Smooth muscle cell (in vitro differentiated cells): Measurements from ENCODE around the gene FAM227A. TPM values are rescaled to one million over a fixed set of nuclear protein-coding genes. Genes with fewer than 3 reads are reported as not detected.

Experiments used
- DNase-seq: peaks from one replicate; lab custom pipeline; 2025; ENCODE audit not compliant: unreplicated experiment; lab: John Stamatoyannopoulos, UW
- H2AFZ ChIP-seq: fragments of 200-600 bp; sonication (generic); 2 replicates; pipeline ENCODE4 v1.6.0; 2016; ENCODE audit warnings: antibody characterized with exemption, low read depth, mild to moderate bottlenecking
- H3F3A ChIP-seq: fragments of 200-600 bp; sonication (generic); 2 replicates; pipeline ENCODE4 v1.6.0; 2017; ENCODE audit warnings: antibody characterized with exemption, low read depth
- H3K27ac ChIP-seq: fragments of 200-600 bp; sonication (generic); 2 replicates; pipeline ENCODE4 v1.5.1; 2016; ENCODE audit warnings: low read depth, mild to moderate bottlenecking
- H3K27me3 ChIP-seq: fragments of 200-600 bp; sonication (generic); 2 replicates; pipeline ENCODE4 v1.6.1; 2016; ENCODE audit warnings: low read depth, mild to moderate bottlenecking
- H3K36me3 ChIP-seq: fragments of 200-600 bp; sonication (generic); 2 replicates; pipeline ENCODE4 v1.5.1; 2016; ENCODE audit warnings: low read depth
- H3K4me1 ChIP-seq: fragments of 200-600 bp; sonication (generic); 2 replicates; pipeline ENCODE4 v1.5.1; 2016; ENCODE audit warnings: low read depth
- H3K4me2 ChIP-seq: fragments of 200-600 bp; sonication (generic); 2 replicates; pipeline ENCODE4 v1.6.0; 2016; ENCODE audit warnings: mild to moderate bottlenecking
- H3K4me3 ChIP-seq: fragments of 200-600 bp; sonication (generic); 2 replicates; pipeline ENCODE4 v1.5.1; 2016; ENCODE audit warnings: mild to moderate bottlenecking
- H3K79me2 ChIP-seq: fragments of 200-600 bp; sonication (generic); 2 replicates; pipeline ENCODE4 v1.6.0; 2016; ENCODE audit warnings: low read depth, mild to moderate bottlenecking
- H3K9ac ChIP-seq: fragments of 200-600 bp; sonication (generic); 2 replicates; pipeline ENCODE4 v1.6.0; 2016; ENCODE audit warnings: low read depth
- H3K9me3 ChIP-seq: fragments of 200-600 bp; sonication (generic); replicated peaks from 2 replicates; pipeline ENCODE4 v1.5.1; 2016; ENCODE audit warnings: low read depth
- H4K20me1 ChIP-seq: fragments of 200-600 bp; sonication (generic); 2 replicates; pipeline ENCODE4 v1.6.0; 2016; ENCODE audit warnings: low read depth
- WGBS: methylation state at CpG from one replicate; pipeline ENCODE4 v1.1.7; 2016; ENCODE audit warnings: low lambda C conversion rate; 5-methylcytosine and 5-hydroxymethylcytosine counted together
- polyA plus RNA-seq: library from polyadenylated mRNA; unstranded; fragments of >200 nt; fragmentation: Nextera tagmentation; extraction: Ambion mirVana; gene quantifications from 2 replicates; pipeline ENCODE4 v1.2.1, GENCODE V29; 2016
- total RNA-seq: library from RNA; depleted of rRNA; stranded (reverse); fragments of >200 nt; gene quantifications from 2 replicates; pipeline ENCODE4 v1.2.3, GENCODE V29; 2014
- TF ChIP-seq, protein P1 (sequence below): fragments of 200-600 bp; sonication (generic); IDR thresholded peaks from 2 replicates; pipeline ENCODE4 v1.5.1; 2017; ENCODE audit warnings: borderline replicate concordance, mild to moderate bottlenecking, antibody characterized with exemption; ENCODE audit not compliant: insufficient read depth, poor library complexity, severe bottlenecking

Gene FAM227A
- total and polyA plus RNA-seq, 2 experiments from 2014 or later, result 1.5 to 4.9 TPM

- no peak overlapping the region for H3K27ac ChIP-seq
- no peaks in the 10 kb centered on the region for H3K9me3 ChIP-seq
- TF ChIP-seq, protein P1, sequence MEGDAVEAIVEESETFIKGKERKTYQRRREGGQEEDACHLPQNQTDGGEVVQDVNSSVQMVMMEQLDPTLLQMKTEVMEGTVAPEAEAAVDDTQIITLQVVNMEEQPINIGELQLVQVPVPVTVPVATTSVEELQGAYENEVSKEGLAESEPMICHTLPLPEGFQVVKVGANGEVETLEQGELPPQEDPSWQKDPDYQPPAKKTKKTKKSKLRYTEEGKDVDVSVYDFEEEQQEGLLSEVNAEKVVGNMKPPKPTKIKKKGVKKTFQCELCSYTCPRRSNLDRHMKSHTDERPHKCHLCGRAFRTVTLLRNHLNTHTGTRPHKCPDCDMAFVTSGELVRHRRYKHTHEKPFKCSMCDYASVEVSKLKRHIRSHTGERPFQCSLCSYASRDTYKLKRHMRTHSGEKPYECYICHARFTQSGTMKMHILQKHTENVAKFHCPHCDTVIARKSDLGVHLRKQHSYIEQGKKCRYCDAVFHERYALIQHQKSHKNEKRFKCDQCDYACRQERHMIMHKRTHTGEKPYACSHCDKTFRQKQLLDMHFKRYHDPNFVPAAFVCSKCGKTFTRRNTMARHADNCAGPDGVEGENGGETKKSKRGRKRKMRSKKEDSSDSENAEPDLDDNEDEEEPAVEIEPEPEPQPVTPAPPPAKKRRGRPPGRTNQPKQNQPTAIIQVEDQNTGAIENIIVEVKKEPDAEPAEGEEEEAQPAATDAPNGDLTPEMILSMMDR, result no peak
- no peaks in the 10 kb centered on the region for H4K20me1 ChIP-seq
- WGBS, result 73% methylated on average over 3 of the region's 3 CpGs
- no peak overlapping the region for H2AFZ ChIP-seq
- no peak overlapping the region for H3K9ac ChIP-seq
- no peaks in the 10 kb centered on the region for H3K79me2 ChIP-seq
- H3K4me1 ChIP-seq, result no peaks in the 10 kb centered on the region
- no peak overlapping the region for H3K4me3 ChIP-seq
- H3K4me2 ChIP-seq, result no peak overlapping the region
- DNase-seq, result no peak
- no peaks in the 10 kb centered on the region for H3F3A ChIP-seq
- no peaks in the 10 kb centered on the region for H3K36me3 ChIP-seq
- H3K27me3 ChIP-seq, result no peaks in the 10 kb centered on the region
Observed at GRCh38 chr22:38638728-38639127, 17.5 kb downstream of the FAM227A start.

GRCh38 chr22:38638216-38638615, 18.0 kb downstream of the FAM227A start:
- no peak for DNase-seq
- WGBS, result 94% methylated on average over 2 of the region's 2 CpGs

GRCh38 chr22:38632528-38632927, 23.7 kb downstream of the FAM227A start:
- no peaks in the 10 kb centered on the region for H3K4me1 ChIP-seq
- no peaks in the 10 kb centered on the region for H4K20me1 ChIP-seq
- no peaks in the 10 kb centered on the region for H3F3A ChIP-seq
- no peaks in the 10 kb centered on the region for H3K79me2 ChIP-seq
- no peak overlapping the region for H3K9ac ChIP-seq
- no peaks in the 10 kb centered on the region for H3K36me3 ChIP-seq
- no peak overlapping the region for H3K4me3 ChIP-seq
- no peaks in the 10 kb centered on the region for H3K27me3 ChIP-seq
- TF ChIP-seq, protein P1, result no peak
- no peaks in the 10 kb centered on the region for H3K9me3 ChIP-seq
- H2AFZ ChIP-seq, result no peak overlapping the region
- H3K4me2 ChIP-seq, result no peak overlapping the region
- no peak overlapping the region for H3K27ac ChIP-seq
- DNase-seq, result no peak
- WGBS, result 88% methylated on average over 3 of the region's 3 CpGs

More at GRCh38 chr22:38638216-38638615, 18.0 kb downstream of the FAM227A start:
- no peak overlapping the region for H3K27ac ChIP-seq
- H3K27me3 ChIP-seq, result no peaks in the 10 kb centered on the region
- TF ChIP-seq, protein P1, result no peak
- H3K36me3 ChIP-seq, result no peaks in the 10 kb centered on the region
- H3K4me3 ChIP-seq, result no peak overlapping the region
- no peaks in the 10 kb centered on the region for H4K20me1 ChIP-seq
- H3K9me3 ChIP-seq, result no peaks in the 10 kb centered on the region
- no peak overlapping the region for H2AFZ ChIP-seq
- no peak overlapping the region for H3K9ac ChIP-seq
- no peaks in the 10 kb centered on the region for H3K79me2 ChIP-seq
- H3K4me1 ChIP-seq, result no peaks in the 10 kb centered on the region
- H3F3A ChIP-seq, result no peaks in the 10 kb centered on the region
- no peak overlapping the region for H3K4me2 ChIP-seq

- Histone ChIP-seq H2AFZ (no peak overlapping the region), H3K9me3 (no peaks in the 10 kb centered on the region), H3K79me2 (no peaks in the 10 kb centered on the region), H3K27me3 (no peaks in the 10 kb centered on the region), H3K4me1 (no peaks in the 10 kb centered on the region), H3K9ac (no peak overlapping the region), H3K36me3 (no peaks in the 10 kb centered on the region), H3F3A (no peaks in the 10 kb centered on the region), H3K4me3 (no peak overlapping the region), H3K4me2 (no peak overlapping the region), H3K27ac (no peak overlapping the region), H4K20me1 (no peaks in the 10 kb centered on the region)
- DNase-seq, result no peak
- TF ChIP-seq, protein P1, result no peak
- WGBS, result 88% methylated on average over 9 of the region's 9 CpGs
Observed at GRCh38 chr22:38631724-38632123, 24.5 kb downstream of the FAM227A start.
